ENCODE measurements around the gene RAB23. TPM values are rescaled to one million over a fixed set of nuclear protein-coding genes. Genes with fewer than 3 reads are reported as not detected.

RAB23 gene
- total RNA-seq, 1 experiment from 2014 or later = 11.7 TPM

GRCh38 chr6:57180596-57180995 lies 41.5 kb downstream of the RAB23 start:
- Histone ChIP-seq H3K4me1 (ENCODE audit: control insufficient read depth in 1 of 2, insufficient read depth in 2 of 2, low read length in 2 of 2) (no peaks in the 10 kb centered on the region), H3K79me2 (ENCODE audit: insufficient read depth, low read length) (peaks cover 73% of the 10 kb centered on the region), H3K4me3 (replicated peaks in 1 of 2; ENCODE audit: low read depth in 1 of 2, low read length in 2 of 2) (no peak overlapping the region), H3K9me2 (ENCODE audit: insufficient read depth) (no peaks in the 10 kb centered on the region), H2AFZ (ENCODE audit: low read depth, low read length, poor library complexity, severe bottlenecking) (no peak overlapping the region), H3K4me2 (ENCODE audit: low read length) (no peak overlapping the region), H3K36me3 (ENCODE audit: control insufficient read depth in 1 of 2, insufficient read depth in 2 of 2, low read length in 2 of 2) (peaks cover 23 to 32% of the 10 kb centered on the region in 2 experiments; a peak in 3 of 4 replicates), H3K9me3 (ENCODE audit: control insufficient read depth in 1 of 2, insufficient read depth in 1 of 2, low read depth in 1 of 2, low read length in 2 of 2) (no peaks in the 10 kb centered on the region), H3K27ac (ENCODE audit: low read depth, low read length) (no peak overlapping the region), H3K27me3 (ENCODE audit: insufficient read depth, low read length) (no peaks in the 10 kb centered on the region), H3K9ac (ENCODE audit: low read length) (no peak overlapping the region), H4K20me1 (ENCODE audit: insufficient read depth) (no peaks in the 10 kb centered on the region; the same call in 1 of the 2 replicates)
- ChIA-PET CTCF (no interaction called here), RAD21 (ENCODE audit: low non-redundant PET in 1 of 2, low total read pairs in 2 of 2, uncharacterized antibody in 2 of 2, unreplicated experiment in 2 of 2) (no interaction called here), POLR2A (no interaction called here)
- no TSS peak for BruUV-seq (replicated peaks)
- TF ChIP-seq ZNF274 (IDR thresholded peaks at IDR 0.05; ENCODE audit: low read depth, low read length) (no peak), CBX3 (IDR thresholded peaks at IDR 0.05; ENCODE audit: low read depth) (no peak), YY1 (IDR thresholded peaks at IDR 0.05; ENCODE audit: extremely low read depth, insufficient replicate concordance, low read depth, low read length) (no peak), EZH2 (IDR thresholded peaks at IDR 0.05) (no peak), CEBPB (IDR thresholded peaks at IDR 0.05; ENCODE audit: low read depth) (no peak), ATF3 (IDR thresholded peaks at IDR 0.05) (no peak), ELF1 (IDR thresholded peaks at IDR 0.05; ENCODE audit: borderline replicate concordance, low read depth) (no peak), SRF (IDR thresholded peaks at IDR 0.05; ENCODE audit: low read depth) (no peak), ZBTB33 (IDR thresholded peaks at IDR 0.05; ENCODE audit: extremely low read depth, insufficient replicate concordance, low read length) (no peak), FOSL1 (IDR thresholded peaks at IDR 0.05; ENCODE audit: low read depth) (no peak), EZH2phosphoT487 (IDR thresholded peaks at IDR 0.05; ENCODE audit: borderline replicate concordance) (no peak), ZFX (IDR thresholded peaks at IDR 0.05) (no peak), MAX (IDR thresholded peaks at IDR 0.05) (no peak), POLR2AphosphoS5 (IDR thresholded peaks at IDR 0.05; ENCODE audit: low read depth, low read length) (no peak), REST (IDR thresholded peaks at IDR 0.05; ENCODE audit: low read depth) (no peak), SIN3A (IDR thresholded peaks at IDR 0.05; ENCODE audit: low read depth) (no peak), TCF7L2 (IDR thresholded peaks at IDR 0.05; ENCODE audit: borderline replicate concordance, extremely low read depth, insufficient read depth, insufficient read length) (no peak)
- ATAC-seq (no peak), DNase-seq (ENCODE audit: low read depth, low spot score) (no peak)
- intact Hi-C loops (cut with micrococcal nuclease) = no loop called here

Measured in HCT116 (cell line).